Natural killer cell (primary cell): ENCODE measurements around the gene CT47C1. TPM values are rescaled to one million over a fixed set of nuclear protein-coding genes. Genes with fewer than 3 reads are reported as not detected.

Experiments
- ATAC-seq, 3 donors: fragments of 150-1000 bp in 2 of 3; fragments of 200-7000 bp in 1 of 3; cut with Tn5 transposase; 1 replicate in 1 of 3; 2 replicates in 2 of 3; pipeline ENCODE4 v1.10.0; 2021; ENCODE audit warnings: mild to moderate bottlenecking in 2 of 3, moderate library complexity in 2 of 3
- DNase-seq, 2 donors: peaks; one replicate each; pipeline versions ENCODE4 v3.0.0 to v3.0.0-alpha.2; 2013 to 2021; ENCODE audit warnings: mixed read lengths in 1 of 2
- H3K27ac ChIP-seq: one replicate; pipeline ENCODE4 v1.5.1; 2013; ENCODE audit warnings: mild to moderate bottlenecking, low read length
- H3K27me3 ChIP-seq: one replicate; pipeline ENCODE4 v1.6.1; 2013; ENCODE audit warnings: low read length; ENCODE audit not compliant: control insufficient read depth, insufficient read depth
- H3K36me3 ChIP-seq: one replicate; pipeline ENCODE4 v1.6.1; 2013; ENCODE audit warnings: low read length; ENCODE audit not compliant: control insufficient read depth, insufficient read depth
- H3K4me1 ChIP-seq: one replicate; pipeline ENCODE4 v1.6.1; 2013; ENCODE audit warnings: low read length; ENCODE audit not compliant: control insufficient read depth, insufficient read depth
- H3K4me3 ChIP-seq: one replicate; pipeline ENCODE4 v1.5.1; 2013; ENCODE audit warnings: low read length
- H3K9me3 ChIP-seq: one replicate; pipeline ENCODE4 v1.6.1; 2013; ENCODE audit warnings: low read length; ENCODE audit not compliant: control insufficient read depth, insufficient read depth
- H3K27ac Mint-ChIP-seq, 2 donors: one replicate each; pipeline ENCODE4 v1.8.0; 2022; ENCODE audit warnings: mild to moderate bottlenecking in 2 of 2, mixed read lengths in 2 of 2, moderate library complexity in 1 of 2
- H3K27me3 Mint-ChIP-seq, 2 donors: one replicate each; pipeline ENCODE4 v1.8.0; 2022; ENCODE audit warnings: low read depth in 2 of 2, mixed read lengths in 2 of 2
- H3K36me3 Mint-ChIP-seq: one replicate; pipeline ENCODE4 v1.8.0; 2022; ENCODE audit warnings: mixed read lengths
- H3K4me1 Mint-ChIP-seq, 2 donors: one replicate each; pipeline ENCODE4 v1.8.0; 2022; ENCODE audit warnings: mixed read lengths in 2 of 2
- H3K4me3 Mint-ChIP-seq: one replicate; pipeline ENCODE4 v1.8.0; 2022; ENCODE audit warnings: mild to moderate bottlenecking, moderate library complexity, mixed read lengths
- H3K9me3 Mint-ChIP-seq, 2 donors: one replicate each; pipeline ENCODE4 v1.8.0; 2022; ENCODE audit warnings: mixed read lengths in 2 of 2
- WGBS: methylation state at CpG from one replicate; pipeline ENCODE4 v1.1.7; 2013; ENCODE audit warnings: missing lambda C conversion rate; ENCODE audit not compliant: insufficient coverage; 5-methylcytosine and 5-hydroxymethylcytosine counted together
- intact Hi-C: fragments of 100-400 bp; cut with micrococcal nuclease; formaldehyde crosslinking; loops from one replicate; pipeline ENCODE4 v1.14.2; 2022
- total RNA-seq, 4 donors: library from RNA; stranded (reverse); fragments of 120-200 nt in 1 of 4; gene quantifications; one replicate each; pipeline versions ENCODE4 v1.2.3 to v1.2.4, GENCODE V29; 2013 to 2022
- TF ChIP-seq, protein P1 (sequence below): fragments of 200-600 bp; IDR thresholded peaks from one replicate; pipeline ENCODE4 v1.8.0; 2022; ENCODE audit warnings: antibody characterized with exemption

Gene CT47C1
- total RNA-seq, 3 donors from 2014 or later (not counting 1 experiment from before 2014, with no cell fraction given), result not detected

DNA sequence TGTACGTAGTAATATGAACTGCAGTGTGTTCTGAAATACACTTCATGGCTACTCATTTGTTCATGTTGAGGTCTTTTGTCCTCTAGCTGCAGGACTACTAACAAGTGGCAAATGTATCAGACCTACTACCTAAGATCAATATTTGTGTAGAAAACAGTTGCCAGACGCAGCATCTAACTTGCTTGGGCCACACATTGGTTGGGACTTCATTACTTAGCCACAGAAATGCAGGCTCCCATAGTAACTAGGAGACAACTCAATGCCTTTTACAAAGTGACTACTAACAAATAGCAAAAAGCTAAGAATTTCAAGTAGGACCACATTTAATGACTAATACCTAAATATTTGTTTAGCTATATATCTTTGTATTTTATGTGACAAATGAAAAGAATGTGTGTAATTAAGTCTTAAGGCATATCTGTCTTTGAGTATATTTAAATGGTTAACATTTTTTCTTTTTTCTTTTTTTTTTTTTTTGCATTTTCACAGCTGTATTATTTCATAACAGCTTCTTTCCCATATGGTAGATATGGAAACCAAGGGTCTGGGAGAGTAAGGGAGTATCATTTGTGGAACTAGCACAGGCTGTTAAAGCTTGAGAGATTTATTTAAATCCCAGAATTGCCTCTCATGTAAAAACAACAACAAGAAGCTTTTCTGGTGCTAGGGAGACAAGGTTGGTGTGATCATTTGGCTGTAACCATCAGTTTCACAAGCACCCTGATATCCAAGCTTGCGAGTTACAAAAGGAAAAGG is 2.7 kb downstream of the CT47C1 start:
- H3K9me3 Mint-ChIP-seq, result no peaks in the 10 kb centered on the region
- H3K27ac Mint-ChIP-seq, result no peak overlapping the region
- no peaks in the 10 kb centered on the region for H3K36me3 Mint-ChIP-seq
- ATAC-seq (no peak), DNase-seq (no peak)
- Histone ChIP-seq H3K4me1 (no peaks in the 10 kb centered on the region), H3K4me3 (no peak overlapping the region), H3K27me3 (no peaks in the 10 kb centered on the region), H3K27ac (no peak overlapping the region), H3K36me3 (no peaks in the 10 kb centered on the region), H3K9me3 (no peaks in the 10 kb centered on the region)
- no peak overlapping the region for H3K4me3 Mint-ChIP-seq
- TF ChIP-seq, protein P1, sequence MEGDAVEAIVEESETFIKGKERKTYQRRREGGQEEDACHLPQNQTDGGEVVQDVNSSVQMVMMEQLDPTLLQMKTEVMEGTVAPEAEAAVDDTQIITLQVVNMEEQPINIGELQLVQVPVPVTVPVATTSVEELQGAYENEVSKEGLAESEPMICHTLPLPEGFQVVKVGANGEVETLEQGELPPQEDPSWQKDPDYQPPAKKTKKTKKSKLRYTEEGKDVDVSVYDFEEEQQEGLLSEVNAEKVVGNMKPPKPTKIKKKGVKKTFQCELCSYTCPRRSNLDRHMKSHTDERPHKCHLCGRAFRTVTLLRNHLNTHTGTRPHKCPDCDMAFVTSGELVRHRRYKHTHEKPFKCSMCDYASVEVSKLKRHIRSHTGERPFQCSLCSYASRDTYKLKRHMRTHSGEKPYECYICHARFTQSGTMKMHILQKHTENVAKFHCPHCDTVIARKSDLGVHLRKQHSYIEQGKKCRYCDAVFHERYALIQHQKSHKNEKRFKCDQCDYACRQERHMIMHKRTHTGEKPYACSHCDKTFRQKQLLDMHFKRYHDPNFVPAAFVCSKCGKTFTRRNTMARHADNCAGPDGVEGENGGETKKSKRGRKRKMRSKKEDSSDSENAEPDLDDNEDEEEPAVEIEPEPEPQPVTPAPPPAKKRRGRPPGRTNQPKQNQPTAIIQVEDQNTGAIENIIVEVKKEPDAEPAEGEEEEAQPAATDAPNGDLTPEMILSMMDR, result no peak
- no peaks in the 10 kb centered on the region for H3K4me1 Mint-ChIP-seq
- peaks cover 0 to 29% of the 10 kb centered on the region in 2 donors for H3K27me3 Mint-ChIP-seq
- intact Hi-C loops, result no loop called here
- WGBS, result 78% methylated on average over 1 of the region's 3 CpGs

DNA sequence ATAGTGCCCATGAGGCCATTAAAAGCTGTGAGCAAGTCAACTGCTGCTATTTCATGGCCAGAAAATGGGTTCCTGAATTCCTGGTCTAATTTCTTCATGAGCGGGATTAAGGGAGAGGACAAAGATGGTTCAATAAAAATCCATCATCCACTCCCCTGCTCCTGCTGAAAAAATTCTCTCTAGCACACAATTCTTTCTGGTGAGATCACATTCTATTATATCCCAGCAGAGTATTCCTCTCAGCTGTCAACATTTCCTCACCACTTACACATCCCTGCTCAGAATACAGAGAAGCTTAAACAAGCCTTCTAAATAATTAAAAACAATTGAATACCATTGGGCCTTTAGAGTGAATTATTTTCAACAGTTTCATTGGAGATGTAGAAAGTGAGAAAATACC is 9.5 kb downstream of the CT47C1 start:
- TF ChIP-seq, protein P1, result no peak

DNA sequence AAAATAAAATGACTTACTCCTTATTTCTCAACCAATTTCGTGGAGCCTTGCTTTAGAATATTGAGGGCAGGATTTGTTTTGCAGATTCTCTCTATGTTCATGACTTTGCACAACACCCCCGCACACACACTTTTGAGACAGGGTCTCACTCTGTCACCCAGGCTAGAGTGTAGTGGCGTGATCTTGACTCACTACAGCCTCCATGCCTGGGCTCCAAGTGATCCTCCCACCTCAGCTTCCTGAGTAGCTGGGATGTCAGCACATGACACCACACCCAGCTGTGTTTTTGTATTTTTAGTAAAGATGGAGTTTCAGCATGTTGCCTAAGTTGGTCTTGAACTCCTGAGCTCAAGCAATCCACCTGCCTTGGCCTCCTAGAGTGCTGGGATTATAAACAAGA is 12.0 kb downstream of the CT47C1 start:
- Mint-ChIP-seq H3K27ac (no peak overlapping the region), H3K36me3 (no peaks in the 10 kb centered on the region), H3K9me3 (no peaks in the 10 kb centered on the region), H3K27me3 (peaks cover 0 to 20% of the 10 kb centered on the region in 2 donors), H3K4me3 (no peak overlapping the region), H3K4me1 (no peaks in the 10 kb centered on the region)
- DNase-seq, result no peak
- Histone ChIP-seq H3K27me3 (no peaks in the 10 kb centered on the region), H3K36me3 (no peaks in the 10 kb centered on the region), H3K9me3 (no peaks in the 10 kb centered on the region), H3K4me1 (no peaks in the 10 kb centered on the region), H3K4me3 (no peak overlapping the region), H3K27ac (no peak overlapping the region)
- no peak for ATAC-seq
- 71% methylated on average over 2 of the region's 3 CpGs for WGBS
- TF ChIP-seq, protein P1, result no peak
- intact Hi-C loops, result no loop called here

More for the DNA sequence above, 9.5 kb downstream of the CT47C1 start:
- Mint-ChIP-seq H3K4me1 (no peaks in the 10 kb centered on the region), H3K27me3 (peaks cover 0 to 44% of the 10 kb centered on the region in 2 donors), H3K27ac (no peak overlapping the region), H3K9me3 (no peaks in the 10 kb centered on the region), H3K4me3 (no peak overlapping the region), H3K36me3 (no peaks in the 10 kb centered on the region)
- Histone ChIP-seq H3K27ac (no peak overlapping the region), H3K4me3 (no peak overlapping the region), H3K36me3 (no peaks in the 10 kb centered on the region), H3K9me3 (no peaks in the 10 kb centered on the region), H3K27me3 (no peaks in the 10 kb centered on the region), H3K4me1 (no peaks in the 10 kb centered on the region)
- DNase-seq (no peak), ATAC-seq (no peak)
- intact Hi-C loops, result no loop called here
- WGBS, result 88% methylated on average over 1 of the region's 1 CpG

DNA sequence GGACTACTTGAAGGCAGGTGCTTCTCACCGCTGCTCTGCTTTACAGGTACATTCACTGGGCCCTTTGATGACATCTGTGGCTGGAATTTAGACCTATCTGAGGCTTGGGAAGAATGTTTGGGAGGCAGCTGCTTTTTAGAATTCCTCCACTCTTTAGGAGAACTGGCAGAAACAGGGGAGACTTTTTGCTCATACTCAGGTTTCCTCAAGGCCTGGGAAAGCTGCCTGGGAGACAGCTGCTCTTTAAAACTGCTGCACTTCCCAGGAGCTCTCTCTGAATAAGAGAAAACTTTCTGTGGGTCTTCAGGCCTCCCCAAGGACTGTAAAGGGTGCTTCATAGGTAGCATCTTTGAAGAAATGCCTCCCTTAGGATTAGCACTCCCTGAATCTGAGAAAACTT is 14.3 kb downstream of the CT47C1 start:
- no peaks in the 10 kb centered on the region for H3K27me3 ChIP-seq
- H3K4me1 Mint-ChIP-seq, result no peaks in the 10 kb centered on the region
- no peaks in the 10 kb centered on the region for H3K9me3 ChIP-seq
- H3K4me3 ChIP-seq, result no peak overlapping the region
- H3K27me3 Mint-ChIP-seq, result peaks cover 3 to 32% of the 10 kb centered on the region in 2 donors
- no peak overlapping the region for H3K4me3 Mint-ChIP-seq
- intact Hi-C loops, result no loop called here
- no peaks in the 10 kb centered on the region for H3K36me3 ChIP-seq
- TF ChIP-seq, protein P1, result no peak
- WGBS, result 90% methylated on average over 1 of the region's 1 CpG
- DNase-seq, result no peak
- ATAC-seq, result no peak
- no peaks in the 10 kb centered on the region for H3K36me3 Mint-ChIP-seq
- no peak overlapping the region for H3K27ac ChIP-seq
- no peak overlapping the region for H3K27ac Mint-ChIP-seq
- no peaks in the 10 kb centered on the region for H3K4me1 ChIP-seq
- H3K9me3 Mint-ChIP-seq, result no peaks in the 10 kb centered on the region
